ENCODE data around the gene MORN1. TPM values are rescaled to one million over a fixed set of nuclear protein-coding genes. Genes with fewer than 3 reads are reported as not detected.

Gene MORN1
- total and polyA plus RNA-seq, 3 donors from 2014 or later, result 30.4 to 34.5 (median 30.9) TPM

DNA sequence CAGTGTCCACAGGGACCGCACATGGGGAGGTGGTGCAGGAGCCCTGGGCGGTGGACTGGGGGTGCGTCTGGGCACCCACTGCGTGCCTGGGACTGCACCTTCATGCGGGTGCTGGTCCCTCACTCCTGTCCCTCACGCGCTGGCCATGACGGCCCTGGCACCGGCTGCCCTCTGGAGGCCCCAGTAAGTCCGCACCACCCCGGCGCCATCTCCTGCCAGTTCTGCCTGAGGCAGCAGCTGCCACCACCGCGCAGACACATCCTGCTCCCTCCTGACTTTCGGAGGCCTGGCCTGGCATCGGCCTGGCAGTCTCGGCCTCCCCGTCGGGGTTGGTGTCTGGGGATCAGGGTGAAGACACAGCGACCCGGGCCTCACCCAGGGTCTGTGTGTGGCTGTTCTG, 64.8 kb downstream of the MORN1 start:
- intact Hi-C loops (cut with DNase I; ENCODE audit: low total_unique reads), result no loop called here
- no peak for DNase-seq
- H3K9me3 ChIP-seq, result no peaks in the 10 kb centered on the region
- WGBS, 2 donors, result 83 to 90% methylated on average over 4 to 19 of the region's 21 CpGs
- peaks cover 32% of the 10 kb centered on the region for H3K4me1 ChIP-seq
- no peak for TF ChIP-seq POLR2A (IDR thresholded peaks at IDR 0.05)
- TF ChIP-seq, protein P1, sequence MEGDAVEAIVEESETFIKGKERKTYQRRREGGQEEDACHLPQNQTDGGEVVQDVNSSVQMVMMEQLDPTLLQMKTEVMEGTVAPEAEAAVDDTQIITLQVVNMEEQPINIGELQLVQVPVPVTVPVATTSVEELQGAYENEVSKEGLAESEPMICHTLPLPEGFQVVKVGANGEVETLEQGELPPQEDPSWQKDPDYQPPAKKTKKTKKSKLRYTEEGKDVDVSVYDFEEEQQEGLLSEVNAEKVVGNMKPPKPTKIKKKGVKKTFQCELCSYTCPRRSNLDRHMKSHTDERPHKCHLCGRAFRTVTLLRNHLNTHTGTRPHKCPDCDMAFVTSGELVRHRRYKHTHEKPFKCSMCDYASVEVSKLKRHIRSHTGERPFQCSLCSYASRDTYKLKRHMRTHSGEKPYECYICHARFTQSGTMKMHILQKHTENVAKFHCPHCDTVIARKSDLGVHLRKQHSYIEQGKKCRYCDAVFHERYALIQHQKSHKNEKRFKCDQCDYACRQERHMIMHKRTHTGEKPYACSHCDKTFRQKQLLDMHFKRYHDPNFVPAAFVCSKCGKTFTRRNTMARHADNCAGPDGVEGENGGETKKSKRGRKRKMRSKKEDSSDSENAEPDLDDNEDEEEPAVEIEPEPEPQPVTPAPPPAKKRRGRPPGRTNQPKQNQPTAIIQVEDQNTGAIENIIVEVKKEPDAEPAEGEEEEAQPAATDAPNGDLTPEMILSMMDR (IDR thresholded peaks at IDR 0.05), result no peak
- H3K27me3 ChIP-seq, result no peaks in the 10 kb centered on the region
- no peaks in the 10 kb centered on the region for H3K36me3 ChIP-seq (ENCODE audit: low read depth, missing control alignments)
- H3K4me3 ChIP-seq, result no peak overlapping the region
- H3K27ac ChIP-seq, result no peak overlapping the region

DNA sequence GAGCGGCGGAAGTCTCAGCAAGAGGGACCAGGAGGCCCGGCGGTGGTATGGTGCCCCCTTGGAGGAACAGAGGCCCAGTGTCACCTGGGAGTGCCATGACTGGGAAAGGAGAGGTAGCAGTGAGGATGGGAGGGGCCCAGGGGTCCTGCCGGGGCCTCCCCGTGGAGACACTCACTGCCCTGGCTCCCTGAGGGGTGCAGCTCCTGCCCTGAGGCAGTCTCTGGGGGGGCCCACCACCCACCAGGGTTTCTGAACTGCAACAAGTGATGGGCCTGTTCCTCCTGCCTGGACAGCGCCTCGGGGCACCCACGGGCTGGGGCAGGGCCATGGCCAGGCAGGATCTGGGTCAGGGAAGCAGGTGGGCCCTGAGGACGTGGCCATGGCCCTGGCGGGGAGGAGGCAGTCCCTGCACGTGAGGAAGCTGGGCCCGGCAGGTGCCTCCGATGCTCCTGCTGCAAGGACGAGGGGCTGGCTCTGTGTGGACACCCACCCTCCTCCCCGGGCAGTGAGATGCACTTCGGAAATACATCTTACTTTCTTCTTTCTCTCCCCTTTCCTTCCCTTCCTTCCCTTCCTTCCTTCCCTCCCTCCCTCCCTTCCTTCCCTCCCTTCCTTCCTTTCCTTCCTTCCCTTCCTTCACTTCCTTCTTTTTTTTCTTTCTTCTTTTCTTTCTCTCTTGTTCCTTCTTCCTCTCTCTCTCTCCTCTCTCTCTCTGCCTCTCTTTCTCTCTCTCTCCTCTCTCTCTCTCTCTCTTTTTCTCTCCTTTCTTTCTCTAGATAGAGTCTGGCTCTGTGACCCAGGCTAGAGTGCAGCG, 66.6 kb downstream of the MORN1 start:
- H3K36me3 ChIP-seq (ENCODE audit: low read depth, missing control alignments), result no peaks in the 10 kb centered on the region
- DNase-seq, result no peak
- no peaks in the 10 kb centered on the region for H3K9me3 ChIP-seq
- TF ChIP-seq POLR2A (IDR thresholded peaks at IDR 0.05), result no peak
- TF ChIP-seq, protein P1 (IDR thresholded peaks at IDR 0.05), result no peak
- intact Hi-C loops (cut with DNase I; ENCODE audit: low total_unique reads), result no loop called here
- no peak overlapping the region for H3K4me3 ChIP-seq
- H3K27ac ChIP-seq, result no peak overlapping the region
- WGBS, 2 donors, result 88 to 92% methylated on average over 13 to 17 of the region's 18 CpGs
- peaks cover 33% of the 10 kb centered on the region for H3K4me1 ChIP-seq
- H3K27me3 ChIP-seq, result no peaks in the 10 kb centered on the region

DNA sequence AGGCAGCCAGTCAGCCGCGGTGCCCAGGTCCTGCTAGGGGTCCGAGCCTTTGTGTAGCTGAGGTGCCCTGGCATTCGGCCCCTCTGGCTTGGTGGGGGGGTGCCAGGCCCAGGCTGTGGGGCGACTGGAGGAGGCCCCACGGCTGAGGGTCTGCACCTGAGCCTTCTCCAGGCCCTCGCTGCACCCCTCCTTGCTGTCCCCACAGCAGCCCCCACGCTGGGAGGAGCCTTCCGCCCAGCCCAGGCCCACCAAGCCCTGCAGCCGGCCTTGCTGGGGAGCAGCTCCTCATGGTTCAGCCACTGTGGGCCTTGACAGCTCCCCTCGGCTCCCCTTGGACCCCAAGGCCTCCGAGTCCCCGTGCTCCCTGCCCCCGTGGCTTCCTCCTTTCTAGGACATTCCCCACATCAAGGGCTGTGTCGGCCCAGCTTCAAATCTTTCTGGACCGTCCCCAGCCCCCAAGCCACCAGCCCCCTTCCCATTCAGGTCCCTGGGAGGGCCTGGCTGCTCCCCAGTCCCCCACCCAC, 67.8 kb downstream of the MORN1 start:
- no peaks in the 10 kb centered on the region for H3K9me3 ChIP-seq
- DNase-seq, result no peak
- no peak overlapping the region for H3K4me3 ChIP-seq
- H3K36me3 ChIP-seq (ENCODE audit: low read depth, missing control alignments), result no peaks in the 10 kb centered on the region
- 73 to 79% methylated on average over 9 to 16 of the region's 16 CpGs for WGBS, 2 donors
- no peak for TF ChIP-seq POLR2A (IDR thresholded peaks at IDR 0.05)
- TF ChIP-seq, protein P1 (IDR thresholded peaks at IDR 0.05), result no peak
- intact Hi-C loops (cut with DNase I; ENCODE audit: low total_unique reads), result no loop called here
- H3K4me1 ChIP-seq, result peaks cover 41% of the 10 kb centered on the region
- peak overlapping the region; percentile 19 to 77 for H3K27ac ChIP-seq
- no peaks in the 10 kb centered on the region for H3K27me3 ChIP-seq

DNA sequence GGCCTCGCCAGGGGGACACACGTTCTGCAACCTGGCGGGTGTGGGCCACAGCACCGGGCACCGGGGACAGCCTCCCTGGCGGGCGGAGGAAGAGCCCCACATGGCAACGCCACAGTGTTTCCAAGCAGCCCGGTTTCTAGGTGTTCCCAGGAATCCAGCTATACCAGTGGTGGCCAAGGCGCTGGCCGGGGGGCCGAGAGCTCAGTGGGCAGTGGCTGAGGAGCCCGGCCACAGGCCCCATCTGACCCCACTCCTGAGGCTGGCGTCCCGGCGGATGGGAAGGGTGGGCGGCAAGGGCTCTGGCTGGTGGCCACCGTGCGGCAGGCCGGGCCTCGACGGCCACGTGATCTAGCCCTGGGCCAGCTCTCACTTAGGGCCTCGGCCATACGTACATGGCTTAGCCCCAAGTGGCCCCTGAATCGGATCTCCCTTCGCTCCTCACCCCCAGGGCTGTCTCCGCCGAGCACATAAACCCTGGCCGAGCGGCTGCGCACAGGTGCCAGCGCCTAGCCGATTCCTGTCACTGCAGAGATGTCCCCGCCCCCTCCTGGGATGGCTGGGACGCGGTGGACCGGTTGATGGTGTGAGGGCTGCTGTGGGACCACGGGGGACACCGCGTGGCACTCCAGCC, 68.7 kb downstream of the MORN1 start:
- no peaks in the 10 kb centered on the region for H3K27me3 ChIP-seq
- H3K36me3 ChIP-seq (ENCODE audit: low read depth, missing control alignments), result no peaks in the 10 kb centered on the region
- no peak for TF ChIP-seq POLR2A (IDR thresholded peaks at IDR 0.05)
- TF ChIP-seq, protein P1 (IDR thresholded peaks at IDR 0.05), result no peak
- DNase-seq, result no peak
- no peak overlapping the region for H3K4me3 ChIP-seq
- peak overlapping the region; percentile 77 to 81 for H3K27ac ChIP-seq
- peaks cover 42% of the 10 kb centered on the region for H3K4me1 ChIP-seq
- no peaks in the 10 kb centered on the region for H3K9me3 ChIP-seq
- WGBS, 2 donors, result 63 to 77% methylated on average over 7 to 38 of the region's 41 CpGs
- intact Hi-C loops (cut with DNase I; ENCODE audit: low total_unique reads), result no loop called here

Data from testis (tissue), 3 donors.